SK-MEL-5 (cell line): ENCODE data around the gene AGBL4. TPM values are rescaled to one million over a fixed set of nuclear protein-coding genes. Genes with fewer than 3 reads are reported as not detected.
A peak's percentile ranks its signal among the peaks of the same experiment; 100 is the strongest.

Source experiments
- DNase-seq: peaks from one replicate; pipeline ENCODE4 v3.0.0-alpha.2; 2016; ENCODE audit warnings: low read depth, low spot score
- in situ Hi-C: cut with HindIII; loops from 2 replicates; pipeline ENCODE4 v1.10.0; 2016; ENCODE audit warnings: low sequenced_read_pairs, high pct_unique_total_duplicates, low pct_unique_long_range_greater_than_20kb
- total RNA-seq: library from RNA; depleted of rRNA; stranded (reverse); fragments of >200 nt; shearing (Covaris generic); gene quantifications from 2 replicates; pipeline ENCODE4 v1.2.3, GENCODE V29; 2014

AGBL4 gene
- total RNA-seq, 1 experiment from 2014 or later = 0.50 TPM

DNA sequence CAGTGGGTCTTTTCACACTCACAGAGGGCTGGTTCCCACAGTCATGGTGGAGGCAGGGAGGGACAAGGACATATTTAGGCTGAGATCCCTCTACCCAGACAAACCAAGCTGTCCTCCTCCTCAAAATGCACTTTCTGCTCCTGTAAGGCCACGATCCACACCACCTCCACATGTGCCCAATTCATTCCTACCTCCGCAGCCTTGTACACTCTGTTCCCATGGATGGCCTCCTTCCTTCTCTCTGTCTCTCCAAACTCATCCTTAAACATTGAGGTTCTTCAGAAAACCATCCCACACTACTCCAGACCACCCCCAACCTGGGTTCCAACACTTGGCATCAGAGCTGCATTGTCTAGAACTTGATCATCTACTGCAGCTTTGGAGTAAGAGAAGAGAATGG, 842.7 kb downstream of the AGBL4 start:
- no peak for DNase-seq
- in situ Hi-C loops = no loop called here

DNA sequence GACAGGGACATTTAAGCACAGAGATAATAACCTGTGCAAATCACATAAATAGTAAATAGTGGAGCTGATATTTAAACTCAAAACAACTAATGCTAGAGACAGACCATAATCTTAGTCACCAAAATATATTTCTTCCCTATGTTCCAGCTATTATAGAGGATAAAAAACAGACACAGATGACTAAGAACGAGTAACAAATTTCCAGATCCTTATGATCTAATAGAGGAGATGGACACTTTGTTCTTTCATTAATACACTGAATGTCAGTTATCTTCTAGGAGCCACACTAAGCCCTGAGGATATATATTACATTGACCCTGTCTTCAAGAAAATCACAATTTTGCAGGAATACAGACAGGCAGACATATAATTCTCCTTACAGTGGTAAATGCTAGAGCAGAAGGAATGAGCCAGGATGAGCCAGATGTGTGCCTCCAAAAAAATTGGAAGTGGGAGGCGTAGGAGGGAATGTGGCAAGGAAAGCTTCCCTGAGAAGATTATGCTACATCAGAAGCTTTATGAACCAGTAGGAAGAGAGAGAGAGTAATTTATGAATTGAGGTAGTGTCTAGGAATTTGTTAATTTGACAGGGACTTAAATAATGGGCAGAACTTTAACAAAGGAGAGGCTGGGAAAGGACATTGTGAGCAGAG, 851.7 kb downstream of the AGBL4 start:
- DNase-seq = no peak
- in situ Hi-C loops = no loop called here

DNA sequence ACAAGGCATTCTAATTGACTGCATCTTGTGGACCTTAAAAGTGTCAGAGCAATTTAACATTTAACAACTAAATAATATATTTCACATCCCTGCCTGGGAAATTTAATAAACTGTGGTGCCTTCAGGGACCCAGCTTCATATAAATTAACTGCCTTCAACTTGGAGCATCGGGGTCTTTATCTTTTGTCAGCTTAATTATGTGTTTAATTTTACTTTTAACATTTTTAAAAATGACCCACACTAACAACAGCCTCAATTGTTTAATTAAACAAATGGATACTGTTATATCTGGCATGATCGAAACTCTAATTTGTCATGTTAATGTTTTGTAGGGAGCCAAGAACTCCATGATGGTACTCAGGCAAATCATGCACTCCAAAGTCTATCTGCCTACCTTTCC, 857.7 kb downstream of the AGBL4 start:
- in situ Hi-C loops = no loop called here
- no peak for DNase-seq

DNA sequence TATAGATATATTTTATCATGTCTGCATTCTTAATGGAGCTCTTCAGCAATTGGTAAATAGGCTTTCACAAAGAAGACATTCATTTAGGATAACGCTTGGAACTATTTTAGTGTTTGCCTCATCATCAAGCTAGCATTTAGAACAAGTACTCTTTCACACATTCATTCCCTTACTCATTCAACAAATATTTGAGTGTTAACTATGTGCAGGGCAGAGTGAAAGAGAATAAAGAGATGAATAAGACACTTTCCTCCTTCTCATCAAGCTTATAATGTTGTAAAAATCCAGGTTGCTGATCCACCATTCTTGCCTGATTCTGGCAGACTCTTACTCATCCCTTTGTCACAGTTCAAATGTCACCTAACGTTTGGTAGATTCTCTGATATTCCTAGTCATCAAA, 860.7 kb downstream of the AGBL4 start:
- in situ Hi-C loops = no loop called here
- DNase-seq = peak; percentile 24

DNA sequence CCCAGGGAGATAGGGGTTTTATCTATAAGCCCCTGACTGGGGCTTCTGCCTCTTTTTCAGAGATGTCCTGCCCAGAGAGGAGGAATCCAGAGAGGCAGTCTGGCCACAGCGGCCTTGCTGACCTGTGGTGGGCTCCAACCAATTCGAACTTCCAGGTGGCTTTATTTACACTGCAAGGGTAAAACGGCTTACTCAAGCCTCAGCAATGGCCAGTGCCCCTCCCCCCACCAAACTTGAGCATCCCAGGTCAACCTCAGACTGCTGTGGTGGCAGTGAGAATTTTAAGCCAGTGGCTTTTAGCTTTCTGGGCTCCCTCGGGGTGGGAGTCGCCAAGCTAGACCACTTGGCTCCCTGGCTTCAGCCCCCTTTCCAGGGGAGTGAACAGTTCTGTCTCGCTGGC, 863.1 kb downstream of the AGBL4 start:
- no peak for DNase-seq
- in situ Hi-C loops = no loop called here

DNA sequence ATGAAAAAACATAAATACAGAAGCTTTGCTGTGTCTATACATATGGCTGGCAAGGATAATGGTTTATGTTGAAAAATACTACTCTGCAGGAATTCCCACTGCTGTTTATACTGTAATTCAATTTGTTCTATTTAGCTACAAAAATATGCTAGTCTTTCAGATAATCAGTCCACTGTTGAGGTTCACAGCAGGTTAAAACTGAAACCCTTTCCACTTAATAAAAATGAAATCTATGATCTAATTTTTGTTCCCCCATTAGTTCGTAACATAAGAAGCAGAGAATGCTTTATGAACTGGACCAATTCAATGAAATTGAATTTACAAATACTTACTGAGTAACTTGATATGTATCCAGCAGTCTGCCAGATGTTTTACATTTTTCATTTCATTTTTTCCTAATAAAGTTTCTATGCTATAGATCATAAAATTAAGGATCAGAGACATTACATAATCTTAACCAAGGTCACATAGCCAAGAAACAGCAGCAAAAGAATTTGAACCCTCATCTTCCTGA, 887.0 kb downstream of the AGBL4 start:
- in situ Hi-C loops = no loop called here
- no peak for DNase-seq

DNA sequence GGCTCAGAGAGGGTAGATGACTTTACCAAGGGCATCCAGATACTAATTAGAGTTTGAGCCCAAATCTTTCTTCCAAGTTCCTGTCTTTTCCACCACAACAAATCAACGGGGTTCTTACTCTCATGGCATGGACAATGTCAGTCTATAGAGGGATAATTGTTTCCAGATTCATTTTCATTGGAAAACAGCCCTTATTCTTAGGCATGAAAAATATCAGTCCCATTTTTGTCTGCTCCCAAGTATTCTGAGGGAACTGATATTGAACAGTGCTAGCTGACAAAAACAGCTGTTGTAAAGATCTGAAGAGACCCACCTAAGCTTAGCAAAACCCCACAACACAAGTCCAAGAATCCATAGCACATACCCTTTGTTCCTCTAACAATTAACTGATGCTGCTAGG, 898.0 kb downstream of the AGBL4 start:
- DNase-seq = no peak
- in situ Hi-C loops = no loop called here

DNA sequence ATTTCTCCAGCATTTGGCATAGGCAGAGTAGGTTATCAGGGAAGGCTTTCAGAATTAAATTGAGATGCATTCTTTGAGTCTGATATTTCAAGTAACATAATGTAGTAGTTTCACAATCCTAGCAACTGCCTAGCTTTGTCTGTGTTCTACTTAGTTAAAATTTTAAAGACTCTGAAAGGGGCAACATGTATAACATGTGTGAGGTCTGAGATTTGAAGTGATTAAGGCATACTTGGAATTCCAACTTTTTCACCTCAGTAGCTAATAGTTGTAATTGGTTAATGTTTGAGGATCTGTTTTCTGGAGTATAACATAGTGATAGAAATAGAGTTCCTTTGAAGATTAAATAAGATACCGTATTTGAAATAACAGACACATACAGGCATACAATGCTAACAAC, 911.8 kb downstream of the AGBL4 start:
- in situ Hi-C loops = no loop called here
- DNase-seq = no peak

DNA sequence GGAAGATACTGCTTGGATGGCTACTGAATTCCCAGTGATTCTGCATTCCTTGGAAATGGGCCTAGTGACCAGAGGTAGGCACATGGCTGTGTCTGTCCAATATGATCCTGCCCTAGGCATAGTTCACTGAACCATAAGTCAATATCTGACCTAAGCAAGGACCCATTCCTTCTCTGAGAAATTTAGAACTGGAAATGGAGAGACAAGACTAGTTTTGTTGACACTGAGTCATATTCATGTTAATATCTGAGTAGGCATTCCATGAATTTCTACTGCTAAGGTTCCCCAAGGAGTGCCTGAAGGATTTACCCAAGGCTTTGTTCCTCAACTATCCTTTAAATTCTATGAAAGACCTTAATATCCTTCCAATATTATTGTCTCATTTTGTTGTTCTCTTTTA, 917.3 kb downstream of the AGBL4 start:
- no peak for DNase-seq

DNA sequence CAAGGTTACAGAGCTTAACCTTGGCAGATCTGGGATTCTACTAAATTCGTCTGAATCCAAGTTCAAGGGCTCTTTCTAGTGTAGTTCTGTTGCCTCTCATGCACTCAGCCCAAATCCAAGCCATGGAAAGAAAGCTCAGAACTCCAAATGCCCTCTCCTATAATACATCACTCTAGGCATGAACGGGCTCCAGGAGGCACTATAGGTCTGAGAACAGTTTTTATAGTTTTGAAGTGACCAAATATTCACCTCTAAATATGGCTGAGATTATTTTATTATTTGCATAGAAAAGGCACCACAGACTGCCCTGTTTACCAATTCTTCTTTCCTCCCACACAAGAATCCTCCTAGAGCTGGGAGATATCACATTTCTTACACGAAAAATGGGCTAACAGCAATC, 919.2 kb downstream of the AGBL4 start:
- peak; percentile 28 for DNase-seq
- in situ Hi-C loops = no loop called here

More for the DNA sequence above, 917.3 kb downstream of the AGBL4 start:
- in situ Hi-C loops = no loop called here

DNA sequence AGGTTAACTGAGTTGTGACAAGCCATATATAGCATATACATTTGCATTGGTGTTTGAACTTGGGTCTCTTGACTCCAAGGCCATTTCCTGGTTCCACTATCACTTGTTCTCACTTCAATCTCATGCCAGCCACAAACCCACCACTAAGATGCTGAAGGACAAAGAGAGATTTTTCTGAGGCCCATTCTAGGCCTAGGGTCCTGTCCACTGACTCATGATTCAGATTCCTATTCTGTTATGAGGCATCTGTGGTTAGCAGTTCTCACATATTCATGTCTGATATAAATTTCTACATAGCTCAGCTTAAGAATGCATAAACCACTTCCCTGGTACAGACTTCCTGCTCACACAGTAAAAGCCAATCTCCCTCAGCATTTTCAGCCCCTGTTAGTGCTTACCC, 921.0 kb downstream of the AGBL4 start:
- peak; percentile 32 for DNase-seq
- in situ Hi-C loops = no loop called here

DNA sequence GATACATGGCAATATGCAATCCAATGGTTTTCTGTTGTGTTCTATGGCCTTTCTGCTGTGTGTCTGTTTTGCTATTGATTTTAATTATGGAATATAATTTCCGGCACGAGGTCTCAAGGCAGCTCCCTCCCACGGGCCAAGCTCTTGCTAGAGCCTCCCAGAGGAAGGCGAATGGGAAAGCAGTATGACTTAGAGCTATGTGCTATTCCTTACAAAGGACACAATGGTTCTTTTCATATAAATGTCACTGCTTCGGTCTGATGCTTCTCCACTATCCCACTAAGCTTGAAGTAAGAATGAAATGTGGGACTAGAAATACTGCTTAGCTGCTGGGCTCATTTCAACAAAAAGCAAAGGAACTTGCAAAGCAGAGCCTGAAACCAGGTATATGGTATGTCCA, 924.9 kb downstream of the AGBL4 start:
- peak; percentile 76 for DNase-seq
- in situ Hi-C loops = no loop called here

DNA sequence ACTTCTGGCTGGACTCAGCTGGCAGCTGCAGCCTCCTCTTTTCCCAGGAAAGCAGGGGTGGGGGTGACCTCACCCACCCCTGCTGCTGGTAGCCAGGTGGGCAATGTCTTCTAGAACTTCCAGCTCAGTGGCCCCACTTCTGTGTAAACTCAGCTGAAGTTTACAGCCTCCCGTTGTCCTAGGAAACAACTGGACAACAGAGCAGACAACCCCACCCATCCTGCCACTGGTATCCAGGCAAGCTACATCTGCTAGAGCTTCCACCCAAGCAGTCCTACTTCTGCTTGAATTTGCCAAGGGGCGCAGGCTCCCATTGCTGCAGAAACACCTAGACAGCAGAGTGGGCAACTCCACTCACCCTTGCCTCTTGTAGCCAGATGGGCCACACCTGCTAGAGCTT, 937.4 kb downstream of the AGBL4 start:
- in situ Hi-C loops = no loop called here
- no peak for DNase-seq

DNA sequence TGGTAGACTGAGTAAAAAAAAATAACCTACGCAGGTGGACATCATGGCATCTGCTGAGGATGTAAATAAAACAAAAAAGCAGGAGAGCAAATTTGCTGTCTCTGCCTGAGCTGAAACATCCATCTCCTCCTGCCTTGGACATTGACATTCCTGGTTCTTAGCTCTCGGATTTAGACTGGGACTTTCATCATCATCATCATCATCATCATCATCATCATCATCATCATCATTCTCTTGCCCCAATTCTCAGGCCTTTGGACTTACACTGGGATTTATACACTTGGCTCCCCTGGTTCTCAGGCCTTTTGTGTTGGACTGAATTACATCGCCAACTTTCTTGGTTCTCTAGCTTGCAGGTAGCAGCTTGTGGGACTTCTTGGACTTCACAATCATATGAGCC, 938.7 kb downstream of the AGBL4 start:
- no peak for DNase-seq
- in situ Hi-C loops = no loop called here

DNA sequence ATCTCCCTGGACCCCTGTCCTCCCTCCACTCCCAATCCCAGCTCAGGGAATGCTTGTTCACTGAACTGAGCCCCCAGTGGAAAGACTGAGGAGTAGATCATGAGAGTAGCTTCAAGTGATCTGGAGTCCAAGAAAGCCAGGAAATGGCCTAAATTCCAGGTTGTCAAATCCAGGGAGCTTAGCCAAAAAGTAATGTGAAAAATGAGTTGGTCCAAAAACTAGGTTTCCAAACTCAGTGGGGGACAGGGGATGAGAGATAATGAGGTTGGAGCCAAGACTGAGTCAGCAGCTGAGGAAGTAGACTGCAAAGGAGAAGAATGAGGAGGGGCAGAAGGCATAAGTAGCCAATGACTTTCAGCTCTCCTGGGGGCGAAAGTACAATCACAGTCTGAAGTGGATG, 963.0 kb downstream of the AGBL4 start:
- in situ Hi-C loops = no loop called here
- no peak for DNase-seq

DNA sequence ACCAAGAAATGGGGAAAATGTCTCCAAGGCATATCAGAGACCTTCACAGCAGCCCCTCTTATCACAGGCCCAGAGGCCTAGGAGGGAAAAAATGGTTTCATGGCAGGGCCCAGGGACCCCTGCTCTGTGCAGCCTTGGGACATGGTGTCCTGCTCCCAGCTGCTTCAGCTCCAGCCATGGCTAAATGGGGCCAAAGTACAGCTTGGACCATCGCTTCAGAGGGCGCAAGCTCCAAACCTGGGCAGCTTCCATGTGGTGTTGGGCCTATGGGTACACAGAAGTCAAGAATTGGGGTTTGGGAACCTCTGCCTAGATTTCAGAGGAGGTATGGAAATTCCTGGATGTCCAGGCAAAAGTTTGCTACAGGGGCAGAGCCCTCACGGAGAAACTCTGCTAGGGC, 964.7 kb downstream of the AGBL4 start:
- in situ Hi-C loops = no loop called here
- no peak for DNase-seq

DNA sequence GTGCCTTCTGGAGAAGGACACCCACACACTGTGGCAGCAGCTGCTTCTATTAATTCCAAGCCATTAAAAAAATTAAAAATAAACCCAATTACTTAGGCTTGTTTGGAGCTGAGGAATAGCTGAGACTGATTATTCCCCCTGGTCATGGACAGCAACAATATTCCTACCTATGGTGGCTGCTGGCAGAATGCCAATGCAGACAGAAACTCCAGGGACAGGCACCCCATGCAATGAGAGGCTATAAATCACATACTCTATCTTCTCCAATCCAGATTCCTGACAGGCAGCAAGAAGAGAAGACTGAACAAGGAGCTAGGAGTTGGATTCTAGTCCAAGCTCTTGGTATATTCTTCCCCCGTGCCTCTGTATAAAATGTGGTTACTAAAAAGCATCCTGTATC, 971.7 kb downstream of the AGBL4 start:
- DNase-seq = no peak
- in situ Hi-C loops = no loop called here

DNA sequence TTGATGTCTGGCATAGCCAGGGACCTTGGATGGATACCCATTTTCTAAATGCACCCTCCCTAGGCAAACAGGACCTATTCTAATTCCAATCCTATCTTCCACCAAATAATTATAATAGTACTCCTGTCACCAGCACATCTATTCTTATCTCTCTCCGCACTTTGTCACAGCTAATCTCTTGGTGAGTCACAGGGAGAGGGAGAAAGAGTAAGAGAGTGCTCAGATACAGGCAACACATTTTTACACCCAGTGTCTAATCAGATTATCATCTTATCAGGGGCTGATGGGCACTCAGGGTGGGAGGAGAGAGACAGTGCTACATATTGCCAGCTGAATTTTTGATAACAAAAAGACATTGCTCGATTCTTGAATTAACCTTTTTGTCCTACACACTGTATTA, 972.1 kb downstream of the AGBL4 start:
- DNase-seq = no peak
- in situ Hi-C loops = no loop called here

DNA sequence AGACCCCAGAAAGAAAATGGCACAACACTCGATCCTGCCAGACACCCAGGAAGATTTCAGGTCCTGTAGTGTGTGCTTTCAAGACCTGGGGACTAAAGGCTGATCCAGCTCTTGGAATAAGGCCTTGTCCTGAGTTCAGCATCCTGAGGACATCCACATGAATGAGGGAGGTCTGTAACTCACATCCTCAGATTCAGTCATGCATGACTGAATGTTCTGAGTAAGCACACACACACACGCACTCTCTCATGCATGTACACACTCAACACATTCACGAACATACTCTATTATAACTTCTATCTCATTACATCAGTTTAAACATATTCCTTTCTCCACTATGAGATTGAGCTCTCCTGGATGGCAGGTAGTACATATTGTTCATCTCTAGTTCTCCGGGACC, 973.7 kb downstream of the AGBL4 start:
- no peak for DNase-seq
- in situ Hi-C loops = no loop called here

DNA sequence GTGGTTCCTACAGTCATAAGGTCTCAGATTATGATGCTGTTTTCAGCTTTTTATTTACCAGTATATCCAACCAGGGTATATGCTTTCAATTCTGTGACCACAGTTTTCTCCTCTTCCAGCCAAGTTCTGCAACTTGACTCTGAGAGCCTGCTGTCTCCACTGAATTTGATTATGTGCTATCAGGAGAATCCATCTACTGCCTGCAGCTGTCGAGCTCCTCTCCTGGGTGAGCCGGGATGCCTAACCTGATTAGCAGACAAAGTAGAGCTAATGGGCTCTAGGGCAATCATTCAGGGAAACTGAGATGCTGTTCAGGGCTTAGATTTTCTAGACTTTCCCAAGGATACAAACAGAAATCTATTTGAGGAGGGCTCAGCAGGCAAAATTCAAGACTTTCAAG, 975.6 kb downstream of the AGBL4 start:
- DNase-seq = no peak
- in situ Hi-C loops = no loop called here
